ES-I3 (cell line): ENCODE results near the gene GMNC.

Experiments used
- H3K36me3 ChIP-seq: 2 replicates; pipeline ENCODE4 v1.6.1; 2013; ENCODE audit warnings: mild to moderate bottlenecking, low read length, control low read depth, moderate library complexity; ENCODE audit not compliant: insufficient read depth
- H3K4me1 ChIP-seq: 2 replicates; pipeline ENCODE4 v1.6.1; 2013; ENCODE audit warnings: mild to moderate bottlenecking, control low read depth, low read length; ENCODE audit not compliant: insufficient read depth
- H3K9ac ChIP-seq: 2 replicates; pipeline ENCODE4 v1.6.1; 2013; ENCODE audit warnings: low read depth, mild to moderate bottlenecking, low read length, moderate library complexity
- H3K9me3 ChIP-seq: 2 replicates; pipeline ENCODE4 v1.6.1; 2013; ENCODE audit warnings: mild to moderate bottlenecking, low read length, moderate library complexity; ENCODE audit not compliant: control insufficient read depth, insufficient read depth

The GMNC gene

GRCh38 chr3:190865828-190866227 is 3.3 kb upstream of the GMNC start:
- Histone ChIP-seq H3K9ac (no peak overlapping the region), H3K9me3 (no peaks in the 10 kb centered on the region), H3K4me1 (no peaks in the 10 kb centered on the region), H3K36me3 (no peaks in the 10 kb centered on the region)

GRCh38 chr3:190865419-190865818 is 2.9 kb upstream of the GMNC start:
- Histone ChIP-seq H3K9me3 (no peaks in the 10 kb centered on the region), H3K4me1 (no peaks in the 10 kb centered on the region), H3K9ac (no peak overlapping the region), H3K36me3 (no peaks in the 10 kb centered on the region)

GRCh38 chr3:190864002-190864401 is 1.5 kb upstream of the GMNC start:
- H3K9ac ChIP-seq, result no peak overlapping the region
- H3K9me3 ChIP-seq, result no peaks in the 10 kb centered on the region
- no peaks in the 10 kb centered on the region for H3K36me3 ChIP-seq
- no peaks in the 10 kb centered on the region for H3K4me1 ChIP-seq

DNA sequence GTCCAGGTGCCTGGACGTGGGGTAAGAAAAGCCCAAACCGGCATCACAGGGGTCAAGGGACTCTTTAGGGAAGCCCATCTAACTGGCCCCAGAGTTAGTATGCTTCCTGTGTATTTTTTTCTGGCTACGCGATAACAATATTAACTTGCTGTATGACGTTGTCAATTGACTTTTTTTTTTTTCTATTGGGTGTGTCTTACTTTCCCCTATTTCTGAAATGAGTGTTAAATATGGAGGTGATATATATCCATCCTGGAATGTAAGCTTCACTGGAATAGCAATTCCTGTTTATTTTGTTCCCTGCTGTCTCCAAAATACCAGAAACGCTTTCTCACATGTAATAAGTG is 598 bp upstream of the GMNC start:
- Histone ChIP-seq H3K9me3 (no peaks in the 10 kb centered on the region), H3K4me1 (no peaks in the 10 kb centered on the region), H3K36me3 (no peaks in the 10 kb centered on the region), H3K9ac (peak overlapping the region; percentile 91; the same call in 1 of the 2 replicates)

GRCh38 chr3:190860521-190860920 is 2.0 kb downstream of the GMNC start:
- Histone ChIP-seq H3K36me3 (no peaks in the 10 kb centered on the region), H3K9ac (no peak overlapping the region), H3K4me1 (no peaks in the 10 kb centered on the region), H3K9me3 (no peaks in the 10 kb centered on the region)

DNA sequence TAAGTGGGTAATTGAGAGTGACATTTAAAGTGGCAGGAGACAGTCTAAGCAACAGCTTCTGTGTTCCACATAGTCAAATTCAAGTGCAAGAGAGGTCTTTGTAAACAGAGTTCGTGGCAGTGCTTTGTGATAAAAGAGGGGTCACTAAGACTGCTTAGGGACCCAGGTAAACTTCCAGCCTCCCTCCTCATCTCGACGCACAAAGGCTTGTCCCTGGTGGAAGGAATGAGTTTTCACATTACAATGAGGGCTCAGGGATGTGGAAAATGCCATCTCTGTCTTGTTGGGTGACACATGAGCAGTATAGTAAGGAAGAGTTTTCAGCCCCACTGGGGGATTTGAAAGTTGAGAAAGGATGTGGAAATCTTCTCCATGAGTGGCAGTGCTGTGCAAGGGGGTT is 7.3 kb downstream of the GMNC start:
- no peaks in the 10 kb centered on the region for H3K36me3 ChIP-seq
- H3K9ac ChIP-seq, result no peak overlapping the region
- H3K9me3 ChIP-seq, result no peaks in the 10 kb centered on the region
- no peaks in the 10 kb centered on the region; the same call in 1 of the 2 replicates for H3K4me1 ChIP-seq

DNA sequence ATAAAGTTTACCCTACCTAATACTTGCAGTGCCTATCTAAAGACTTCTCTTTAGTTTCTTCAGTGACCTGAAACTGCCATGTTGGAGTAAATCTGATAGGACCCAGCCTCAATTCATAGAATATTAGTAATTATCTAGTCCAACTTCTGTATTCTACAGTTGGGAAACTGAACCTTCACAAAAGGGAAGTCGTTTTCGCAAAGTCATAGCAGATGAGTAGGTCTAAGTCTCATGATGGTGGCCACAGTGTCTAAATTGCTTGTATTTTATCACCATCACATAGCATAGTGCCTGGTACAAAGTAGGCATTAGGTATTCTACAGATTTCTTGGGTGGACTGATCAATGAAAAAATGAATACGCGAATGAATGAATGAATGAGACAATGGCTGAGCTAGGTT is 8.4 kb downstream of the GMNC start:
- peaks cover 3% of the 10 kb centered on the region for H3K4me1 ChIP-seq
- H3K36me3 ChIP-seq, result no peaks in the 10 kb centered on the region
- no peak overlapping the region for H3K9ac ChIP-seq
- H3K9me3 ChIP-seq, result no peaks in the 10 kb centered on the region

DNA sequence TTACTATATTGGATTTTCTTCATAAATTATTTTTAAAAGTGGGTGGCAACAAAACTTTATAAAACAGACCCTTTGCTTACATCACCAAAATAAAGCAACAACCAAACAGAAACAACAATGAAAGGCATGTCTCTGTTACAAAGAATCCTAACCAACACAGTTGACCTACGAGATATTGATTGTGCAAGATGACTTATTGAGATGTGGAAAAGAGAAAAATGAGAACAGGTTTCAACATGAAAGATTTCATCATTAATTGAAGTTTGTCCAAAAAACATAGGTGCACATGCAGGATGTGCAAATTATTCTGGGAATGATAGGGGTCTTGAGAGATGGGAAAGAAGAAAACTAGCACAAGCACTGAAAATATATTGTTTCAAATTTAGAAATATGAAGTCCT is 9.0 kb downstream of the GMNC start:
- Histone ChIP-seq H3K9me3 (no peaks in the 10 kb centered on the region), H3K9ac (no peak overlapping the region), H3K36me3 (no peaks in the 10 kb centered on the region), H3K4me1 (peaks cover 8% of the 10 kb centered on the region)

DNA sequence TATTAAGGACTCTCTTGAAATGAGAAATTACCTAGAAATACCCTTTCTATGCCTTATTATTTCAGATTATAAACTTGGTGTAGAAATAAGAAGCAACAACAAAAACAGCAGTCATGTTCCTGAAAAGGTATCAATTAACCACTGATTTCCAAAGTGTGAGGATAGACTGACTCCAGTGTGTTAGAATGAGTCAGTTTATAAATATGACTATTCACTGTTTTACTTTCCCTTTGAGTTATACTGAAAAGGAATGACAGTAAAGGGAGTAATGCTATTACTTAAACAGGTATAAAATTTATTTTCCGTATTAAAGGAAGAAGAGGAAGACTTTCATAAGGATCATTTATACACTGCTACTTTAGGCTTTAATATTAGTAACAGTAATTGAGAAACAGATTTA is 12.9 kb downstream of the GMNC start:
- H3K36me3 ChIP-seq, result no peaks in the 10 kb centered on the region
- no peaks in the 10 kb centered on the region for H3K9me3 ChIP-seq
- peaks cover 8% of the 10 kb centered on the region for H3K4me1 ChIP-seq
- H3K9ac ChIP-seq, result no peak overlapping the region

DNA sequence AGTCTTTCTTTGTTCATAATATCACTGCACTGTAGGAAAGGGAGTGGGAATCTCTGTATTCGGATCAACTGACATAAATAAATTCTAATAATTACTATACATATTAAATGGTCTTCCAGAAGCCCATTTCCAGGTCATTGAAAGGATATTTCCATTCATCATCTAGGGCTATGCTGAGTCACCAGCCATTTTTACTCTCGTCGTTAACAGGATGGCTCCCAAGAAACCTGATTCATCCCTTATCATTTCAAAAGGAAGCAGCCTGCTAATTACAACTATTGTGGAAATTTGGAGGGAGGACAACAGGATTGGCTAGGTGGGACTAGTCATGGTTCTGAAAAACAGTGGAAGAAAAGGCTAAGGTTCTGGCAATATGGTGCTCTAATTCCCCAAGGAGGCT is 13.6 kb downstream of the GMNC start:
- no peaks in the 10 kb centered on the region for H3K36me3 ChIP-seq
- H3K9me3 ChIP-seq, result no peaks in the 10 kb centered on the region
- H3K9ac ChIP-seq, result no peak overlapping the region
- peaks cover 8% of the 10 kb centered on the region for H3K4me1 ChIP-seq

- Histone ChIP-seq H3K9me3 (no peaks in the 10 kb centered on the region), H3K9ac (no peak overlapping the region), H3K4me1 (peaks cover 8% of the 10 kb centered on the region), H3K36me3 (no peaks in the 10 kb centered on the region)
These were observed 15.1 kb downstream of the GMNC start for GRCh38 chr3:190847436-190847835.

DNA sequence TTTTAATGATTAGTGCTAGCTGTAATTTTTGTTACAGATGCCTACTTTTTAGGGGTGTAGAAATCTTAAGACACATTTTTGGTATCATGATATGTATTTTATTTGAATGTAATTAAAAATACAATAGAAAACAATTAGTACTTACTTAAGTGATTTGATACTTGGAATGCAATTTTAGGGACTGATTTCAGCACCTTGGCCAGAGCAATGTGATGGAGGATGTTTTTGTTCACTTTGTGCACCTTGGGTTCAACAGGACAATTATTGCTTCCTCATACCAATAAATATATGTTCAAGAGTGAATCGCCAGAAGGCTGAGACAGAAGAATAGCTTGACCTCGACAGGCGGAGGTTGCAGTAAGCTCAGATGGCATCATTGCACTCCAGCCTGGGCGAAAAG is 22.3 kb downstream of the GMNC start:
- no peaks in the 10 kb centered on the region for H3K9me3 ChIP-seq
- H3K4me1 ChIP-seq, result no peaks in the 10 kb centered on the region
- H3K9ac ChIP-seq, result no peak overlapping the region
- H3K36me3 ChIP-seq, result no peaks in the 10 kb centered on the region

DNA sequence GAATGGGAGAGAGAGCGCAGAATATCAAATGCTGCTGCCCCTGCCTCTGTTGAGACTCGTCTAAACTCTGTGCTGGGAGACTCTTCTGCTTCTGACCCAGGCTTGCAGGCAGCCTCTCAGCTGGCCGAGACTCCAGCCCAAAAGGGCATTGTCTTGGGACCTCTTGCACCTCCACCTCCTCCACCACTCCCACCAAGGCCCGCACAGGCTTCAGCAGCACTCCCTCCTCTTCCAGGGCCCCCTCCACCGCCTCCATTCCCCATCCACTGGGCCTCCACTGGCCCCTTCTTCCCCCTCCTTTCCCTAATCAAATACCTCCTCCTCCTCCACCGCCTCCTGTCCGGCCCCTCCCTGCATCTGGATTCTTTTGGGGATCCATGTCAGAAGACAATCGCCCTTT is 31.3 kb downstream of the GMNC start:
- no peaks in the 10 kb centered on the region for H3K9me3 ChIP-seq
- H3K9ac ChIP-seq, result no peak overlapping the region
- H3K4me1 ChIP-seq, result no peaks in the 10 kb centered on the region
- no peaks in the 10 kb centered on the region for H3K36me3 ChIP-seq

DNA sequence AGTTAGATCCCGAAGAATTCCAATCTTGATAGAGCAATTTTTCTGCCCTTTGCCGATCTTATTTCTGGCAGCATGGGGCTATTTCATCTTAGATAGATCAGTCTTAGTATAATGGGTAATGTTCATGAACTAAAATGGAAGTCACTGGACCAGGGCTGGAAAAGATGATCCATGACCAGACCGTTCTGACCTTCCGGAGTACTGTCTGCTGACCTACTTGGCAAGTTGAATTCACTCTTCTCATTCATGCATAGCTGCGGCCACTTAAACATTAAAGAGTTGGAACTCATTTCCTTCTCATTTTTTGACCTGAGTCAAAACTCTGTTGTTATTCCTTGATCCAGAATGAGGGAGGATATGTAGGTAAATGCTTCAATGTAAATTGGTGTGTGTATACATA is 32.5 kb downstream of the GMNC start:
- Histone ChIP-seq H3K4me1 (no peaks in the 10 kb centered on the region), H3K9me3 (no peaks in the 10 kb centered on the region), H3K36me3 (no peaks in the 10 kb centered on the region), H3K9ac (no peak overlapping the region)

GRCh38 chr3:190826018-190826417 is 36.5 kb downstream of the GMNC start:
- Histone ChIP-seq H3K4me1 (no peaks in the 10 kb centered on the region), H3K36me3 (no peaks in the 10 kb centered on the region), H3K9me3 (no peaks in the 10 kb centered on the region), H3K9ac (no peak overlapping the region)

- no peaks in the 10 kb centered on the region for H3K9me3 ChIP-seq
- no peaks in the 10 kb centered on the region for H3K4me1 ChIP-seq
- H3K9ac ChIP-seq, result no peak overlapping the region
- H3K36me3 ChIP-seq, result no peaks in the 10 kb centered on the region
These were observed 37.0 kb downstream of the GMNC start for GRCh38 chr3:190825386-190826016.
